ENCODE data around the gene ANAPC2.

ANAPC2 gene

GRCh38 chr9:137140151-137141012, 48.0 kb downstream of the ANAPC2 start:
- TF ChIP-seq, protein P1, sequence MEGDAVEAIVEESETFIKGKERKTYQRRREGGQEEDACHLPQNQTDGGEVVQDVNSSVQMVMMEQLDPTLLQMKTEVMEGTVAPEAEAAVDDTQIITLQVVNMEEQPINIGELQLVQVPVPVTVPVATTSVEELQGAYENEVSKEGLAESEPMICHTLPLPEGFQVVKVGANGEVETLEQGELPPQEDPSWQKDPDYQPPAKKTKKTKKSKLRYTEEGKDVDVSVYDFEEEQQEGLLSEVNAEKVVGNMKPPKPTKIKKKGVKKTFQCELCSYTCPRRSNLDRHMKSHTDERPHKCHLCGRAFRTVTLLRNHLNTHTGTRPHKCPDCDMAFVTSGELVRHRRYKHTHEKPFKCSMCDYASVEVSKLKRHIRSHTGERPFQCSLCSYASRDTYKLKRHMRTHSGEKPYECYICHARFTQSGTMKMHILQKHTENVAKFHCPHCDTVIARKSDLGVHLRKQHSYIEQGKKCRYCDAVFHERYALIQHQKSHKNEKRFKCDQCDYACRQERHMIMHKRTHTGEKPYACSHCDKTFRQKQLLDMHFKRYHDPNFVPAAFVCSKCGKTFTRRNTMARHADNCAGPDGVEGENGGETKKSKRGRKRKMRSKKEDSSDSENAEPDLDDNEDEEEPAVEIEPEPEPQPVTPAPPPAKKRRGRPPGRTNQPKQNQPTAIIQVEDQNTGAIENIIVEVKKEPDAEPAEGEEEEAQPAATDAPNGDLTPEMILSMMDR (IDR thresholded peaks at IDR 0.05; ENCODE audit: low read depth, low read length, missing control alignments) = no peak
- peaks cover 50% of the 10 kb centered on the region for H3K27me3 ChIP-seq (replicated peaks)
- no peaks in the 10 kb centered on the region for H3K36me3 ChIP-seq (replicated peaks)
- no peak overlapping the region for H3K27ac ChIP-seq
- no peak overlapping the region for H3K4me3 ChIP-seq (ENCODE audit: low read depth, low read length)
- in situ Hi-C loops (cut with HindIII; ENCODE audit: low pct_ligation_motif_present, low sequenced_read_pairs) = no loop called here
- no peak for DNase-seq

- no peak for DNase-seq
- H3K27ac ChIP-seq = no peak overlapping the region
- TF ChIP-seq, protein P1 (IDR thresholded peaks at IDR 0.05; ENCODE audit: low read depth, low read length, missing control alignments) = no peak
- peaks cover 50% of the 10 kb centered on the region for H3K27me3 ChIP-seq (replicated peaks)
- no peaks in the 10 kb centered on the region for H3K36me3 ChIP-seq (replicated peaks)
- in situ Hi-C loops (cut with HindIII; ENCODE audit: low pct_ligation_motif_present, low sequenced_read_pairs) = no loop called here
- H3K4me3 ChIP-seq (ENCODE audit: low read depth, low read length) = no peak overlapping the region
Observed at GRCh38 chr9:137139468-137140150, 48.8 kb downstream of the ANAPC2 start.

DNA sequence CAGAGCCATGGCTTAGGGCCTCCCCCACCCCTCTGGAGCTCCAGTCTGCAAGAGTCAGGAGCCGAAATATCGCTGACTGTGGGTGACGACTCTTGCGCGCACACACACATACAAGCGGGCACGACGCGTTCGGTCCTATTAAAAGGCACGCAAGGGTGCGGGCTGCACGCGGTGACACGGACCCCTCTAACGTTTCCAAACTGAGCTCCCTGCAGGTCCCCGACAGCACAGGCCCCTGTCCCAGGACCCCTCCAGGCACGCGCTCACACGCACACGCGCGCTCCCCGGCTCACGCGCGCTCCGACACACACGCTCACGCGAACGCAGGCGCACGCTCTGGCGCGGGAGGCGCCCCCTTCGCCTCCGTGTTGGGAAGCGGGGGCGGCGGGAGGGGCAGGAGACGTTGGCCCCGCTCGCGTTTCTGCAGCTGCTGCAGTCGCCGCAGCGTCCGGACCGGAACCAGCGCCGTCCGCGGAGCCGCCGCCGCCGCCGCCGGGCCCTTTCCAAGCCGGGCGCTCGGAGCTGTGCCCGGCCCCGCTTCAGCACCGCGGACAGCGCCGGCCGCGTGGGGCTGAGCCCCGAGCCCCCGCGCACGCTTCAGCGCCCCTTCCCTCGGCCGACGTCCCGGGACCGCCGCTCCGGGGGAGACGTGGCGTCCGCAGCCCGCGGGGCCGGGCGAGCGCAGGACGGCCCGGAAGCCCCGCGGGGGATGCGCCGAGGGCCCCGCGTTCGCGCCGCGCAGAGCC, 49.5 kb downstream of the ANAPC2 start, which contains the start of gene GRIN1:
Gene GRIN1, plus strand, starts transcription at position 433 of the 746 bp plus-strand sequence. CDS start 333 bp downstream, outside the sequence.
- H3K36me3 ChIP-seq (replicated peaks) = no peaks in the 10 kb centered on the region

GRCh38 chr9:137138058-137138721, 50.2 kb downstream of the ANAPC2 start:
- Histone ChIP-seq H3K27me3 (replicated peaks) (peaks cover 50% of the 10 kb centered on the region), H3K36me3 (replicated peaks) (no peaks in the 10 kb centered on the region), H3K4me3 (ENCODE audit: low read depth, low read length) (no peak overlapping the region), H3K27ac (no peak overlapping the region)
- no peak for DNase-seq
- TF ChIP-seq, protein P1 (IDR thresholded peaks at IDR 0.05; ENCODE audit: low read depth, low read length, missing control alignments) = no peak
- in situ Hi-C loops (cut with HindIII; ENCODE audit: low pct_ligation_motif_present, low sequenced_read_pairs) = no loop called here

More for the DNA sequence above, 49.5 kb downstream of the ANAPC2 start, which contains the start of gene GRIN1:
- TF ChIP-seq, protein P1 (IDR thresholded peaks at IDR 0.05; ENCODE audit: low read depth, low read length, missing control alignments) = no peak
- Histone ChIP-seq H3K4me3 (ENCODE audit: low read depth, low read length) (no peak within 1 kb of the TSS), H3K27me3 (replicated peaks) (peaks cover 50% of the 10 kb centered on the region), H3K27ac (no peak within 1 kb of the TSS)
- DNase-seq = no peak
- in situ Hi-C loops (cut with HindIII; ENCODE audit: low pct_ligation_motif_present, low sequenced_read_pairs) = no loop called here

DNA sequence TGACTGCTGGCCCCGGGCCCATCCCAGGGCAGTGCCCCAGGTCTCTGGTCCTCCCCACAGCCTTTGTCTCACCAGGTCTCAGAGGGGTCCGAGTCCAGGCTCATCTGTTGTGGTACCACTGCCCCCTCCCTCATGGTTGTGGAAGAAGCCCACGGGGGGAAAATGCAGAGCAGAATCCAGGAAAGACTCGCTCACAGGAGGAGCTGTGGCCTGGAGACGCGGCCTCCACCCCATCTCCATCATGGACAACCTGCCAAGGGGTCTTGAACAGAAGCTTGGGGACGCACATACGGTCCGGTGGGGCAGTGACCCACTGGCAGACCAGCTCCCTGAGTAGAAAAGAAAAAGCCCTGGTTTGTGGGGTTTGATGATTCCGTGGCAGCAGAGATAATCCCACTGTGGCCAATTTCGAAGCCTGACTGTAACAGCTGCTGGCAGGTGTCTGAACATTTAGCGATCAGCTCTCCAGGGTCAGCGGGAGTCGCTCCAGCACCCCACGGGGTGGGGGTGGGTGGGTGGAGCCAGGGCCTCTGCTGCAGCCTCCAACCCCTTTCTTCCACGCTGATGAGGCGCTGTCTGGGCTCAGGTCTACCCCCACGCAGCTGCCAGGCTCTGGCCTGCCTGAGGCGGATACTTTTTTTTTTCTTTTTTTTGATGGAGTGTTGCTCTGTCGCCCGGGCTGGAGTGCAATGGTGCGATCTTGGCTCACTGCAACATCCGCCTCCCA, 51.3 kb downstream of the ANAPC2 start:
- Histone ChIP-seq H3K4me3 (ENCODE audit: low read depth, low read length) (no peak overlapping the region), H3K36me3 (replicated peaks) (no peaks in the 10 kb centered on the region), H3K27me3 (replicated peaks) (peaks cover 50% of the 10 kb centered on the region), H3K27ac (no peak overlapping the region)
- TF ChIP-seq, protein P1 (IDR thresholded peaks at IDR 0.05; ENCODE audit: low read depth, low read length, missing control alignments) = no peak
- in situ Hi-C loops (cut with HindIII; ENCODE audit: low pct_ligation_motif_present, low sequenced_read_pairs) = no loop called here
- DNase-seq = no peak

Measured in brain microvascular endothelial cell (primary cell).